GM19397 (cell line): Measurements from ENCODE around the gene AIM2.
"Not testable (repeated sequence)": the region's sequence is repeated elsewhere in the genome, so short reads cannot be mapped to it uniquely, and the experiment has no call there.

Source experiments
- ATAC-seq: cut with Tn5 transposase; IDR thresholded peaks from one replicate; pipeline ENCODE4 v1.9.1; 2021; ENCODE audit warnings: mild to moderate bottlenecking, moderate library complexity; ENCODE audit not compliant: unreplicated experiment

The AIM2 gene

GRCh38 chr1:159081626-159082025 is 5.1 kb upstream of the AIM2 start:
- ATAC-seq = no peak

- ATAC-seq = no peak
Measured at GRCh38 chr1:159079525-159079924, 3.0 kb upstream of the AIM2 start.

GRCh38 chr1:159077120-159077961 is 775 bp upstream of the AIM2 start:
- ATAC-seq = peak; percentile 58

- no peak for ATAC-seq
Measured at GRCh38 chr1:159071970-159072582, 4.5 kb downstream of the AIM2 start.

- ATAC-seq = no peak
Measured at GRCh38 chr1:159068886-159069285, 7.7 kb downstream of the AIM2 start.

- ATAC-seq = peak; percentile 83
Measured at GRCh38 chr1:159067699-159068621, 8.6 kb downstream of the AIM2 start.

- ATAC-seq = no peak
Measured at GRCh38 chr1:159066108-159066507, 10.5 kb downstream of the AIM2 start.

- no peak for ATAC-seq
Measured at GRCh38 chr1:159065106-159065505, 11.5 kb downstream of the AIM2 start.

- no peak for ATAC-seq
Measured at GRCh38 chr1:159058751-159059150, 17.8 kb downstream of the AIM2 start.

- ATAC-seq = no peak
Measured at GRCh38 chr1:159056069-159056698, 20.4 kb downstream of the AIM2 start.

GRCh38 chr1:159055181-159055641 is 21.4 kb downstream of the AIM2 start:
- ATAC-seq = no peak

- no peak for ATAC-seq
Measured at GRCh38 chr1:159054427-159054826, 22.1 kb downstream of the AIM2 start.

GRCh38 chr1:159051436-159051835 is 25.1 kb downstream of the AIM2 start:
- ATAC-seq = no peak

GRCh38 chr1:159046486-159046885 is 30.1 kb downstream of the AIM2 start:
- ATAC-seq = not testable (repeated sequence)

GRCh38 chr1:159040893-159041724 is 35.5 kb downstream of the AIM2 start:
- no peak for ATAC-seq

- no peak for ATAC-seq
Measured at GRCh38 chr1:159040206-159040605, 36.4 kb downstream of the AIM2 start.

GRCh38 chr1:159030877-159031447 is 45.6 kb downstream of the AIM2 start:
- no peak for ATAC-seq

- no peak for ATAC-seq
Measured at GRCh38 chr1:159030311-159030710, 46.3 kb downstream of the AIM2 start.

- not testable (repeated sequence) for ATAC-seq
Measured at GRCh38 chr1:159026841-159027240, 49.7 kb downstream of the AIM2 start.
